HEK293 (cell line): ENCODE measurements around the gene MSI2.

Experiments
- CTCF ChIA-PET: fragments of 350-600 bp; formaldehyde crosslinking; extraction: SDS; loops from one replicate; lab custom pipeline; 2021; ENCODE audit warnings: antibody characterized with exemption; lab: Yijun Ruan, JAX
- POLR2A ChIA-PET: fragments of 300-600 bp; formaldehyde crosslinking; extraction: SDS; loops from one replicate; lab custom pipeline; 2020; ENCODE audit warnings: antibody characterized with exemption, inconsistent platforms; lab: Yijun Ruan, JAX
- H3K27ac ChIP-seq: fragments of 200-500 bp; sonication (Bioruptor generic); 2 replicates; pipeline ENCODE4 v1.5.1; 2014; ENCODE audit warnings: low read depth, low read length, control low read depth, inconsistent platforms; ENCODE audit errors: extremely low read depth
- H3K36me3 ChIP-seq, 2 experiments: fragments of 200-500 bp in 1 of 2; sonication (Bioruptor generic) in 1 of 2; 1 replicate in 1 of 2; 2 replicates in 1 of 2; pipeline ENCODE4 v1.5.1; 2014 to 2017; ENCODE audit warnings: inconsistent platforms in 2 of 2, low read length in 2 of 2; ENCODE audit not compliant: control insufficient read depth in 2 of 2, insufficient read depth in 1 of 2
- H3K4me1 ChIP-seq: fragments of 200-500 bp; sonication (Bioruptor generic); 2 replicates; pipeline ENCODE4 v1.5.1; 2014; ENCODE audit warnings: mild to moderate bottlenecking, low read length, inconsistent platforms; ENCODE audit not compliant: control insufficient read depth, insufficient read depth
- H3K4me3 ChIP-seq: 2 replicates; pipeline ENCODE4 v1.5.1; 2011; ENCODE audit warnings: low read depth, mild to moderate bottlenecking, control low read depth, low read length, moderate library complexity
- H3K9me3 ChIP-seq: fragments of 200-500 bp; sonication (Bioruptor generic); 2 replicates; pipeline ENCODE4 v1.5.1; 2014; ENCODE audit warnings: low read depth, low read length, inconsistent platforms; ENCODE audit not compliant: control insufficient read depth, insufficient read depth
- FEZF1 ChIP-seq: fragments of 450-650 bp; formaldehyde crosslinking; IDR thresholded peaks from 2 replicates; pipeline ENCODE4 v1.5.1; 2016; ENCODE audit warnings: missing biosample characterization, missing genetic modification characterization
- GLI4 ChIP-seq: fragments of 450-650 bp; formaldehyde crosslinking; IDR thresholded peaks from 2 replicates; pipeline ENCODE4 v1.5.1; 2016; ENCODE audit warnings: missing biosample characterization, missing genetic modification characterization
- HOXA7 ChIP-seq: sonication (generic); formaldehyde crosslinking; IDR thresholded peaks from 2 replicates; pipeline ENCODE4 v1.8.1; 2022; ENCODE audit warnings: missing genetic modification reagents, borderline replicate concordance
- MEIS1 ChIP-seq: sonication (generic); formaldehyde crosslinking; IDR thresholded peaks from 2 replicates; pipeline ENCODE4 v1.8.1; 2022; ENCODE audit warnings: missing genetic modification reagents, mild to moderate bottlenecking, borderline replicate concordance
- PRDM1 ChIP-seq: fragments of 450-650 bp; formaldehyde crosslinking; IDR thresholded peaks from 2 replicates; pipeline ENCODE4; 2016; ENCODE audit warnings: missing biosample characterization, missing genetic modification characterization
- SP3 ChIP-seq: fragments of 450-650 bp; formaldehyde crosslinking; IDR thresholded peaks from 2 replicates; pipeline ENCODE4 v1.5.1; 2016; ENCODE audit warnings: missing biosample characterization, missing genetic modification characterization
- ZNF24 ChIP-seq: fragments of 450-650 bp; formaldehyde crosslinking; IDR thresholded peaks from 2 replicates; pipeline ENCODE4 v1.5.1; 2016; ENCODE audit warnings: missing biosample characterization, missing genetic modification characterization
- ZNF324 ChIP-seq: fragments of 450-650 bp; formaldehyde crosslinking; IDR thresholded peaks from 2 replicates; pipeline ENCODE4 v1.5.1; 2016; ENCODE audit warnings: missing biosample characterization, missing genetic modification characterization
- ZNF473 ChIP-seq: fragments of 450-650 bp; formaldehyde crosslinking; IDR thresholded peaks from 2 replicates; pipeline ENCODE4 v1.5.1; 2017; ENCODE audit warnings: missing biosample characterization, missing genetic modification characterization
- ZNF521 ChIP-seq: fragments of 450-650 bp; formaldehyde crosslinking; IDR thresholded peaks from 2 replicates; pipeline ENCODE4 v1.5.1; 2017; ENCODE audit warnings: missing biosample characterization, mild to moderate bottlenecking, missing genetic modification characterization
- ZNF555 ChIP-seq: fragments of 450-650 bp; formaldehyde crosslinking; conservative IDR thresholded peaks from 2 replicates; pipeline ENCODE4 v1.5.1; 2017; ENCODE audit warnings: missing biosample characterization, mild to moderate bottlenecking, missing genetic modification characterization, inconsistent platforms
- ZNF561 ChIP-seq: fragments of 450-650 bp; IDR thresholded peaks from 2 replicates; pipeline ENCODE4 v1.5.1; 2018; ENCODE audit warnings: missing biosample characterization, missing genetic modification characterization, borderline replicate concordance
- ZNF585B ChIP-seq: fragments of 450-650 bp; formaldehyde crosslinking; IDR thresholded peaks from 2 replicates; pipeline ENCODE4 v1.5.1; 2016; ENCODE audit warnings: missing biosample characterization, missing genetic modification characterization
- ZNF624 ChIP-seq: fragments of 450-650 bp; formaldehyde crosslinking; IDR thresholded peaks from 2 replicates; pipeline ENCODE4 v1.5.1; 2017; ENCODE audit warnings: missing biosample characterization, missing genetic modification characterization
- ZNF629 ChIP-seq: fragments of 450-650 bp; formaldehyde crosslinking; IDR thresholded peaks from 2 replicates; pipeline ENCODE4 v1.5.1; 2017; ENCODE audit warnings: missing biosample characterization, missing genetic modification characterization
- ZNF664 ChIP-seq: fragments of 450-650 bp; formaldehyde crosslinking; IDR thresholded peaks from 2 replicates; pipeline ENCODE4 v1.5.1; 2016; ENCODE audit warnings: missing biosample characterization, missing genetic modification characterization
- ZSCAN16 ChIP-seq: fragments of 450-650 bp; formaldehyde crosslinking; IDR thresholded peaks from 2 replicates; pipeline ENCODE4 v1.5.1; 2016; ENCODE audit warnings: missing biosample characterization, missing genetic modification characterization
- TF ChIP-seq, protein P1 (sequence below): fragments of 450-650 bp; formaldehyde crosslinking; optimal IDR thresholded peaks from 2 replicates; pipeline ENCODE3; 2016; ENCODE audit warnings: missing biosample characterization, mild to moderate bottlenecking, missing genetic modification characterization
- TF ChIP-seq, protein P2 (sequence below): fragments of 450-650 bp; formaldehyde crosslinking; IDR thresholded peaks from 2 replicates; pipeline ENCODE4 v1.5.1; 2016; ENCODE audit warnings: missing biosample characterization, missing genetic modification characterization
- TF ChIP-seq, protein P3 (sequence below): fragments of 450-650 bp; formaldehyde crosslinking; IDR thresholded peaks from 2 replicates; pipeline ENCODE4 v1.5.1; 2017; ENCODE audit warnings: missing biosample characterization, missing genetic modification characterization
- TF ChIP-seq, protein P4 (sequence below): fragments of 450-650 bp; formaldehyde crosslinking; conservative IDR thresholded peaks from 2 replicates; pipeline ENCODE4 v1.5.1; 2016; ENCODE audit warnings: low read depth, missing biosample characterization, missing genetic modification characterization

MSI2 gene

DNA sequence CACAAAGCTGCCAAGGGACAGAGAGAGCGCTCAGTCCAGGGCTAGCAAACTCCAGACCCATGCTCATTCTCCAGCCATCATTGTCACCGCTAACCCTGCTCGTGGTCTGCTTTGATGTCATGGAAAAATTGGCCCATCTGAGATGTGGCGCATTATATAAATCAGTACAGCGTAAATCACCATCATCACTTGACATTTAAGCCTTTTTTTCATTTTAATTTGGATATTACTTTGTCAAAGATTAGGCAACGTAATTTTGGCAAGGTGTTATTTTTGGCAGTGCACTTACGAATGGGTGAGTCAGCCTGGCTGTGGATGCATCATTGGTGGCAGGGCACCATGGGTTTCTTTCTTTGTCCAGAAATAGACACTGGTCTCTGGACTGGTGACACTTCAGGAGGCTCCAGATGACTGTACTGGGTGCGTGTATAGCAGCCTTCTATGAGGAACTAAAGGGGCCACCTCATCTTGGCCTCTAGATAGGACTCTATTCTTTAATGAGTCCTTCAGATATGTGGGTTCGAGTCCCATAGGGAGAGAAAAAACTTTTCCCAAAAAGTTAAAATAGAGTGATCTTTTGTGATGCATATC, 166.3 kb downstream of the MSI2 start (continued):
- TF ChIP-seq, protein P1, sequence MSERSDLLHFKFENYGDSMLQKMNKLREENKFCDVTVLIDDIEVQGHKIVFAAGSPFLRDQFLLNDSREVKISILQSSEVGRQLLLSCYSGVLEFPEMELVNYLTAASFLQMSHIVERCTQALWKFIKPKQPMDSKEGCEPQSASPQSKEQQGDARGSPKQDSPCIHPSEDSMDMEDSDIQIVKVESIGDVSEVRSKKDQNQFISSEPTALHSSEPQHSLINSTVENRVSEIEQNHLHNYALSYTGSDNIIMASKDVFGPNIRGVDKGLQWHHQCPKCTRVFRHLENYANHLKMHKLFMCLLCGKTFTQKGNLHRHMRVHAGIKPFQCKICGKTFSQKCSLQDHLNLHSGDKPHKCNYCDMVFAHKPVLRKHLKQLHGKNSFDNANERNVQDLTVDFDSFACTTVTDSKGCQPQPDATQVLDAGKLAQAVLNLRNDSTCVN = no peak
- TF ChIP-seq ZNF629 (tag by site-specific recombination) (peak; percentile 89), ZNF521 (tag by site-specific recombination) (no peak), ZNF324 (peak; percentile 62; the same call in 1 of the 2 replicates), ZNF24 (tag by site-specific recombination) (peak; percentile 76), ZSCAN16 (tag by site-specific recombination) (no peak)

DNA sequence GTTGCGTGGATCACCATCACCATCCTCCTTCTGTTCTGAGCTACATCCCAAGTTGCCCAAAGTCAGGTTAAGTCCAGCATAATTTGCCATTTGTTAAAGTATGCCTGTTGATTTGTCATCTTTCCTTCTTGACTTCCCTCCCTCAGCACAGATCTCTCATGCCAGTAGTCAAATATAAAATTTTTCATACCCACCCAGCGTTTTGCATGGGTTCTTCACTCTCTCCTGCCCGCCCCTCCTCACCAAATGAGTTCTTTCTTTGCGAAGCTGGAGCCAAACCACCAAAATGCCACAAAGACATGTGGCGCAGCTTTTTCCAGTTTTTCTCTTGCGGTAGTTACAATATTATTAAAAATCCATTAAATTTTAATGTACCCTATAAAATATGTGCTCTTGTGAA, 167.2 kb downstream of the MSI2 start:
- Histone ChIP-seq H3K36me3 (no peaks in the 10 kb centered on the region), H3K4me1 (peaks cover 26% of the 10 kb centered on the region), H3K4me3 (no peak overlapping the region), H3K9me3 (no peaks in the 10 kb centered on the region), H3K27ac (no peak overlapping the region)
- TF ChIP-seq GLI4 (tag by site-specific recombination) = no peak
- no peak for TF ChIP-seq ZNF624 (tag by site-specific recombination)
- no peak for TF ChIP-seq ZNF561
- TF ChIP-seq, protein P2, sequence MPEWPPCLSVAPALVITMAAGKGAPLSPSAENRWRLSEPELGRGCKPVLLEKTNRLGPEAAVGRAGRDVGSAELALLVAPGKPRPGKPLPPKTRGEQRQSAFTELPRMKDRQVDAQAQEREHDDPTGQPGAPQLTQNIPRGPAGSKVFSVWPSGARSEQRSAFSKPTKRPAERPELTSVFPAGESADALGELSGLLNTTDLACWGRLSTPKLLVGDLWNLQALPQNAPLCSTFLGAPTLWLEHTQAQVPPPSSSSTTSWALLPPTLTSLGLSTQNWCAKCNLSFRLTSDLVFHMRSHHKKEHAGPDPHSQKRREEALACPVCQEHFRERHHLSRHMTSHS = no peak
- no peak for TF ChIP-seq ZNF664
- TF ChIP-seq ZNF473 (tag by site-specific recombination) = no peak
- TF ChIP-seq, protein P3, sequence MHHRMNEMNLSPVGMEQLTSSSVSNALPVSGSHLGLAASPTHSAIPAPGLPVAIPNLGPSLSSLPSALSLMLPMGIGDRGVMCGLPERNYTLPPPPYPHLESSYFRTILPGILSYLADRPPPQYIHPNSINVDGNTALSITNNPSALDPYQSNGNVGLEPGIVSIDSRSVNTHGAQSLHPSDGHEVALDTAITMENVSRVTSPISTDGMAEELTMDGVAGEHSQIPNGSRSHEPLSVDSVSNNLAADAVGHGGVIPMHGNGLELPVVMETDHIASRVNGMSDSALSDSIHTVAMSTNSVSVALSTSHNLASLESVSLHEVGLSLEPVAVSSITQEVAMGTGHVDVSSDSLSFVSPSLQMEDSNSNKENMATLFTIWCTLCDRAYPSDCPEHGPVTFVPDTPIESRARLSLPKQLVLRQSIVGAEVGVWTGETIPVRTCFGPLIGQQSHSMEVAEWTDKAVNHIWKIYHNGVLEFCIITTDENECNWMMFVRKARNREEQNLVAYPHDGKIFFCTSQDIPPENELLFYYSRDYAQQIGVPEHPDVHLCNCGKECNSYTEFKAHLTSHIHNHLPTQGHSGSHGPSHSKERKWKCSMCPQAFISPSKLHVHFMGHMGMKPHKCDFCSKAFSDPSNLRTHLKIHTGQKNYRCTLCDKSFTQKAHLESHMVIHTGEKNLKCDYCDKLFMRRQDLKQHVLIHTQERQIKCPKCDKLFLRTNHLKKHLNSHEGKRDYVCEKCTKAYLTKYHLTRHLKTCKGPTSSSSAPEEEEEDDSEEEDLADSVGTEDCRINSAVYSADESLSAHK (tag by site-specific recombination) = no peak
- TF ChIP-seq, protein P4, sequence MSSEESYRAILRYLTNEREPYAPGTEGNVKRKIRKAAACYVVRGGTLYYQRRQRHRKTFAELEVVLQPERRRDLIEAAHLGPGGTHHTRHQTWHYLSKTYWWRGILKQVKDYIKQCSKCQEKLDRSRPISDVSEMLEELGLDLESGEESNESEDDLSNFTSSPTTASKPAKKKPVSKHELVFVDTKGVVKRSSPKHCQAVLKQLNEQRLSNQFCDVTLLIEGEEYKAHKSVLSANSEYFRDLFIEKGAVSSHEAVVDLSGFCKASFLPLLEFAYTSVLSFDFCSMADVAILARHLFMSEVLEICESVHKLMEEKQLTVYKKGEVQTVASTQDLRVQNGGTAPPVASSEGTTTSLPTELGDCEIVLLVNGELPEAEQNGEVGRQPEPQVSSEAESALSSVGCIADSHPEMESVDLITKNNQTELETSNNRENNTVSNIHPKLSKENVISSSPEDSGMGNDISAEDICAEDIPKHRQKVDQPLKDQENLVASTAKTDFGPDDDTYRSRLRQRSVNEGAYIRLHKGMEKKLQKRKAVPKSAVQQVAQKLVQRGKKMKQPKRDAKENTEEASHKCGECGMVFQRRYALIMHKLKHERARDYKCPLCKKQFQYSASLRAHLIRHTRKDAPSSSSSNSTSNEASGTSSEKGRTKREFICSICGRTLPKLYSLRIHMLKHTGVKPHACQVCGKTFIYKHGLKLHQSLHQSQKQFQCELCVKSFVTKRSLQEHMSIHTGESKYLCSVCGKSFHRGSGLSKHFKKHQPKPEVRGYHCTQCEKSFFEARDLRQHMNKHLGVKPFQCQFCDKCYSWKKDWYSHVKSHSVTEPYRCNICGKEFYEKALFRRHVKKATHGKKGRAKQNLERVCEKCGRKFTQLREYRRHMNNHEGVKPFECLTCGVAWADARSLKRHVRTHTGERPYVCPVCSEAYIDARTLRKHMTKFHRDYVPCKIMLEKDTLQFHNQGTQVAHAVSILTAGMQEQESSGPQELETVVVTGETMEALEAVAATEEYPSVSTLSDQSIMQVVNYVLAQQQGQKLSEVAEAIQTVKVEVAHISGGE (tag by site-specific recombination) = no peak
- TF ChIP-seq FEZF1 (tag by site-specific recombination) = no peak
- no peak for TF ChIP-seq ZNF555 (tag by site-specific recombination)
- no peak for TF ChIP-seq MEIS1 (CRISPR knock-in tag)
- TF ChIP-seq SP3 (tag by site-specific recombination) = no peak
- TF ChIP-seq HOXA7 (CRISPR knock-in tag) = no peak
- TF ChIP-seq PRDM1 (tag by site-specific recombination) = no peak
- TF ChIP-seq ZNF585B (tag by site-specific recombination) = no peak
- CTCF ChIA-PET = interaction anchor here (0.7 to 2.2 kb wide), 2 partner anchors 174 to 180 kb away, joined by 3 to 9 read pairs; no protein-coding TSS in a partner anchor
- POLR2A ChIA-PET = no interaction called here
